Peyer's patch (tissue), 4 donors: ENCODE data around the gene ANP32D.

ENCODE experiments used
- POLR2A ChIP-seq, 2 donors: fragments of 450-650 bp; IDR thresholded peaks; one replicate each; pipeline ENCODE4 v1.5.1; 2017; ENCODE audit warnings: antibody characterized with exemption in 2 of 2, mild to moderate bottlenecking in 2 of 2, moderate library complexity in 2 of 2
- TF ChIP-seq, protein P1 (sequence below), 6 experiments: fragments of 450-650 bp in 4 of 6; fragments of 200-600 bp in 2 of 6; sonication (generic) in 1 of 6; IDR thresholded peaks; one replicate each; pipeline ENCODE4 v1.5.1; 2017 to 2019; ENCODE audit warnings: antibody characterized with exemption in 6 of 6, mild to moderate bottlenecking in 3 of 6, moderate library complexity in 1 of 6

DNA sequence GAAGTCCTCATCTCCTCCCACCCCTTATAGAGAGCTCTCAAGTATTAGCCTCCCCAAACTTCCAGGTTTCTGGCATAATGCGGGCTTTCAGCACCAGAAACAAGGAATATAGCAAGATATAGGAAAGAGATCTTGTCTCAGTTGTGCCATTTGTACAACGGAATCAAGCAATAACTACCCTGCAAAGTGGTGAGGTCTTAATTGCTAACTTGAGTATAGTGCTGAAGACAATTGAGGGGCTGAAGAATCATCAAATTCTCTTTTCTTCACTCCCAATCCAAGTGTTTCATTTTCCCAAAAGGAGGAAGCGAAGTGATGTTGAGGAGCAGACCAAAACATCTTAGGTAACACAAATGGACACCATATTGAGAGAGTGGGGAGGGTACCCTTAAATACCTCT lies 26.8 kb upstream of the ANP32D start:
- TF ChIP-seq, protein P1, sequence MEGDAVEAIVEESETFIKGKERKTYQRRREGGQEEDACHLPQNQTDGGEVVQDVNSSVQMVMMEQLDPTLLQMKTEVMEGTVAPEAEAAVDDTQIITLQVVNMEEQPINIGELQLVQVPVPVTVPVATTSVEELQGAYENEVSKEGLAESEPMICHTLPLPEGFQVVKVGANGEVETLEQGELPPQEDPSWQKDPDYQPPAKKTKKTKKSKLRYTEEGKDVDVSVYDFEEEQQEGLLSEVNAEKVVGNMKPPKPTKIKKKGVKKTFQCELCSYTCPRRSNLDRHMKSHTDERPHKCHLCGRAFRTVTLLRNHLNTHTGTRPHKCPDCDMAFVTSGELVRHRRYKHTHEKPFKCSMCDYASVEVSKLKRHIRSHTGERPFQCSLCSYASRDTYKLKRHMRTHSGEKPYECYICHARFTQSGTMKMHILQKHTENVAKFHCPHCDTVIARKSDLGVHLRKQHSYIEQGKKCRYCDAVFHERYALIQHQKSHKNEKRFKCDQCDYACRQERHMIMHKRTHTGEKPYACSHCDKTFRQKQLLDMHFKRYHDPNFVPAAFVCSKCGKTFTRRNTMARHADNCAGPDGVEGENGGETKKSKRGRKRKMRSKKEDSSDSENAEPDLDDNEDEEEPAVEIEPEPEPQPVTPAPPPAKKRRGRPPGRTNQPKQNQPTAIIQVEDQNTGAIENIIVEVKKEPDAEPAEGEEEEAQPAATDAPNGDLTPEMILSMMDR (IDR thresholded peaks at IDR 0.05), result no peak
- no peak for TF ChIP-seq POLR2A (IDR thresholded peaks at IDR 0.05)
